ENCODE results near the gene ASXL2.

DNA sequence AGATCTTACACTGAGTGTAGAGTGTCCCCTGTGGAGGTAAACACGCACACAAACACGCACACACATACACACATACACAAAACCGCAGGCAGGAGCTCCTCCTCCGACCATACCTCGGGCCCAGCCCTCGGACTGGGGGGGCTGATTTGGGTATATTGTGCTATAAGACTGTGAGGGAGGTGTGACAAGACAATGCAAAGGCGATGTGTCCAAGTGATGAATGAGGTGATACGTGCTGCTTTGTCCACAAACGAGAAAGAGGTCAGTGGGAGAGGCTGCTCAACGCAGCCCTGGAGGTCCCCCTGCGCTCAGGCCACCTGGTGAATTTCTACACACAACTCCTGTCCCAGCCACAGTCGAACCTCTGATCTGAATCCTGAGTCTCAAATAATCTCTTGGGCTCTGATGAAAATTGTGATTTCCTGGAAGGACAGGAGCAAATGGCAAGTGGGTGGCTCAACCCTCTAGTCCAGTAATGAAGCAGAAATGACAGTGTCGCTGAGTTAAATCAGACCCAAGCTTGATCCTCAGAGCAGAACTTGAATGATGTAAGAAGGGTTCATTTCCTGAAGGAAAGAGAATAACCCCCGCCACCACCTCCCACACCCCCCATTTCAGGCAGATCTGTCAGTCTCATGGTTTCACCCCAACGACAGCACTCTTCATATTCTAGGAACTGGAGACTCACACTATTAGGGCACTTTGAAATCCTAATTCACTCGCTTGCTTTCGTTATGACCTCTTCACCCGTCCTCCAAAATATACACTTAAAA, 48.9 kb upstream of the ASXL2 start:
- TF ChIP-seq, protein P1, sequence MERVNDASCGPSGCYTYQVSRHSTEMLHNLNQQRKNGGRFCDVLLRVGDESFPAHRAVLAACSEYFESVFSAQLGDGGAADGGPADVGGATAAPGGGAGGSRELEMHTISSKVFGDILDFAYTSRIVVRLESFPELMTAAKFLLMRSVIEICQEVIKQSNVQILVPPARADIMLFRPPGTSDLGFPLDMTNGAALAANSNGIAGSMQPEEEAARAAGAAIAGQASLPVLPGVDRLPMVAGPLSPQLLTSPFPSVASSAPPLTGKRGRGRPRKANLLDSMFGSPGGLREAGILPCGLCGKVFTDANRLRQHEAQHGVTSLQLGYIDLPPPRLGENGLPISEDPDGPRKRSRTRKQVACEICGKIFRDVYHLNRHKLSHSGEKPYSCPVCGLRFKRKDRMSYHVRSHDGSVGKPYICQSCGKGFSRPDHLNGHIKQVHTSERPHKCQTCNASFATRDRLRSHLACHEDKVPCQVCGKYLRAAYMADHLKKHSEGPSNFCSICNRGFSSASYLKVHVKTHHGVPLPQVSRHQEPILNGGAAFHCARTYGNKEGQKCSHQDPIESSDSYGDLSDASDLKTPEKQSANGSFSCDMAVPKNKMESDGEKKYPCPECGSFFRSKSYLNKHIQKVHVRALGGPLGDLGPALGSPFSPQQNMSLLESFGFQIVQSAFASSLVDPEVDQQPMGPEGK (CRISPR knock-in tag; IDR thresholded peaks at IDR 0.05; ENCODE audit: borderline replicate concordance): no peak
- TF ChIP-seq, protein P2, sequence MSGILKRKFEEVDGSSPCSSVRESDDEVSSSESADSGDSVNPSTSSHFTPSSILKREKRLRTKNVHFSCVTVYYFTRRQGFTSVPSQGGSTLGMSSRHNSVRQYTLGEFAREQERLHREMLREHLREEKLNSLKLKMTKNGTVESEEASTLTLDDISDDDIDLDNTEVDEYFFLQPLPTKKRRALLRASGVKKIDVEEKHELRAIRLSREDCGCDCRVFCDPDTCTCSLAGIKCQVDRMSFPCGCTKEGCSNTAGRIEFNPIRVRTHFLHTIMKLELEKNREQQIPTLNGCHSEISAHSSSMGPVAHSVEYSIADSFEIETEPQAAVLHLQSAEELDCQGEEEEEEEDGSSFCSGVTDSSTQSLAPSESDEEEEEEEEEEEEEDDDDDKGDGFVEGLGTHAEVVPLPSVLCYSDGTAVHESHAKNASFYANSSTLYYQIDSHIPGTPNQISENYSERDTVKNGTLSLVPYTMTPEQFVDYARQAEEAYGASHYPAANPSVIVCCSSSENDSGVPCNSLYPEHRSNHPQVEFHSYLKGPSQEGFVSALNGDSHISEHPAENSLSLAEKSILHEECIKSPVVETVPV (CRISPR knock-in tag; IDR thresholded peaks at IDR 0.05): no peak

Data from SK-N-SH treated with all-trans-retinoic acid at 6 μM for 48 hours (cell line).